Activated CD4-positive, alpha-beta T cell treated with anti-CD3 and anti-CD28 coated beads for 24 hours (primary cell): ENCODE data around the gene SLC17A4.

Experiments
- DNase-seq, 2 donors: peaks; one replicate each; pipeline ENCODE4 v3.0.0-alpha.2; 2020; ENCODE audit warnings: low read depth in 2 of 2

The SLC17A4 gene

GRCh38 chr6:25801436-25801835, 46.9 kb downstream of the SLC17A4 start:
- DNase-seq: no peak

- no peak for DNase-seq
These were observed 50.3 kb downstream of the SLC17A4 start for GRCh38 chr6:25804804-25805203.

DNA sequence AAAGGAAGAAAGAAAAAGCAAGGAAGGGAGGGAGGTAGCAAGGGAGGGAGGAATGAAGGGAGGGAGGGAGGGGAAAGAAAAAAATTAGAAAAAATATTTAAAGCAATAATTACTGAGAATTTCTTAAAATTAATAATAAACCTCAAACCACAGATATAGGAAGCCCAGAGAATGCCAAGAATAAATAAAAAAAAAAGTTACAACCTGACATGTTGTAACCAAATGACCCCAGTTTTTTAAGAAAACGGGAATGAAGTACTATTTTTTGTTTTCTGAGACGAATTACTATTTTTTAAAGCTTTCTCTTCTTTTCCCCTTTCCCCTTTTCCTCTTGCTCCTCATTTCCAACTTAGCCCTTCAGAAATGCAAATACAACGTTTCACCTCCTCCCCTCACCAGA, 60.7 kb downstream of the SLC17A4 start:
- DNase-seq: no peak

- DNase-seq: no peak
These were observed 61.7 kb downstream of the SLC17A4 start for GRCh38 chr6:25816252-25816651.

GRCh38 chr6:25821341-25821740, 66.8 kb downstream of the SLC17A4 start:
- no peak for DNase-seq

DNA sequence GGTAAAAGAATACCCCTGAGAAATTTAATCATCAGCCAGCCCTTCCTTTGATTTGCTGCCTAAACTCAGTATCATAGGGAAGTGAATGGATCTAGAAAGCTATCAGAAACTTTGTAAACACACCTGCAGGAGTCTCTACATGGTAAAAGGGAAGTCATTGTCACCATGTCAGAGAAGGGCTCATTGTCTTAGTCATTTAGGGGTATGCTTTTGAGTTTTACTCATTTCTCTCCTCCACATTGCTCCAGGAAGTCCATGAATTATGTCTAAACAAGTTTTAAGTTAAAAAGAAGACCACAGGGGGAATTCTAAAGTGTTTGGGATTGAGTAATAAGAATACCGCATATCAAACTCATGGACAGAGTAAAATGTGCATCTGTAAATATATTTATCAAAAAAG, 74.8 kb downstream of the SLC17A4 start:
- no peak for DNase-seq

DNA sequence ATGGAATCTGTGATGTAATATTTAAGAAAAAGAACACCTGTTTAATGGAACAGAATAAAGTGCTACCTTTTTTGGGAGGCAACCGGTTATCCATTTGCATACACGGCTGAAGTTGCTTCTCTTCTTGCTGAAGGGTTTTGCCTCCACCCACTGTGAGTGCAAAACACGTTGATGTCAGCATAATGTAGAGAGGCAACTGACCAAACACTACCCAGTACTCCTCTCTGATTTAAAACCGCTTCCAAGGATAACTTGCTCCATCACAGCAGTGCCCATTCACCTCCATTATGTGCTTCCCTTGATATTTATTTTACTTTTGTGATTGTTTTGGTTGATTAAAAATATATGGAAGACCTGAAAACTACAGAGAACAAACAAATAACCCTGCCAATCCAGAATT, 75.9 kb downstream of the SLC17A4 start:
- DNase-seq: no peak
